GM18505 (cell line): ENCODE data around the gene CDC45.

ENCODE experiments used
- ATAC-seq: cut with Tn5 transposase; IDR thresholded peaks from one replicate; pipeline ENCODE4 v1.9.1; 2021; ENCODE audit not compliant: unreplicated experiment
- POLR2A ChIP-seq: IDR thresholded peaks from 4 replicates; pipeline ENCODE4 v1.6.1; 2011; ENCODE audit warnings: borderline replicate concordance; ENCODE audit not compliant: insufficient read depth, insufficient read length; ENCODE audit errors: extremely low read depth

CDC45 gene

DNA sequence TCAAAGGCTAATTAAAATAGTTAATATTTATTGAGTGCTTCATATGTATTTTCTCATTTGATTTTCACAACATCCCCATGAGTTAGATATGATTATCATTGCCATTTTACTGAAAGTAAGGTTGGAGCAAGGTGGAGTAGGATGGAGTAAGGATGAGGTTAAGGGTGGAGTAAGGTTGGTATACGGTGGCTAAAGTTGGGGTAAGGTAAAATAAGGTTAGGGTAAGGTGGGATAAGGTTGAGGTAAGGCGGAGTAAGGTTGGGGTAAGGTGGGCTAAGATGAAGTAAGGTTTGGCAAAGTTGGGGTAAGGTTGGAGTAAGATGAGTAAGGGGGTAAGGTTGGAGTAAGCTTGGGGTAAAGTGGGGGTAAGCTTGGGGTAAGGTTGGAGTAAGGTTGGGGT, 90.3 kb downstream of the CDC45 start:
- ATAC-seq = no peak
- TF ChIP-seq POLR2A = no peak
